Measurements from ENCODE around the gene FAM124B. TPM values are rescaled to one million over a fixed set of nuclear protein-coding genes. Genes with fewer than 3 reads are reported as not detected.

Gene FAM124B
- total RNA-seq, 1 donor from 2014 or later = not detected

- H3K27ac ChIP-seq = no peak overlapping the region
- no peaks in the 10 kb centered on the region for H3K36me3 Mint-ChIP-seq
- no peaks in the 10 kb centered on the region for H3K27me3 ChIP-seq
- H3K79me2 ChIP-seq (ENCODE audit: low read depth) = no peaks in the 10 kb centered on the region
- no peaks in the 10 kb centered on the region for H3K4me1 ChIP-seq
- no peak overlapping the region for H2AFZ ChIP-seq (replicated peaks)
- no peak for DNase-seq (ENCODE audit: low spot score)
- peaks cover 2% of the 10 kb centered on the region for H3K27me3 Mint-ChIP-seq (ENCODE audit: insufficient read depth, low read depth)
- no peaks in the 10 kb centered on the region for H3K9me3 ChIP-seq (ENCODE audit: low read depth)
- H3K4me3 ChIP-seq = no peak overlapping the region
- TF ChIP-seq EZH2phosphoT487 (IDR thresholded peaks at IDR 0.05) = no peak
- H3K4me3 Mint-ChIP-seq = no peak overlapping the region
- peaks cover 7% of the 10 kb centered on the region for H3K9me3 Mint-ChIP-seq
- no peak overlapping the region for H3K9ac ChIP-seq
- no peaks in the 10 kb centered on the region for H3K4me1 Mint-ChIP-seq
- peak overlapping the region; percentile 16 for H3K27ac Mint-ChIP-seq
- H3K36me3 ChIP-seq = no peaks in the 10 kb centered on the region
- H3F3A ChIP-seq (ENCODE audit: low read depth) = no peaks in the 10 kb centered on the region
- no peak overlapping the region for H3K4me2 ChIP-seq
- no peaks in the 10 kb centered on the region for H4K20me1 ChIP-seq (ENCODE audit: low read depth)
Observed at GRCh38 chr2:224395620-224396390, 6.1 kb downstream of the FAM124B start.

GRCh38 chr2:224393157-224393872 lies 8.6 kb downstream of the FAM124B start:
- no peak overlapping the region for H2AFZ ChIP-seq (replicated peaks)
- H3K9ac ChIP-seq = no peak overlapping the region
- H3K9me3 ChIP-seq (ENCODE audit: low read depth) = no peaks in the 10 kb centered on the region
- DNase-seq (ENCODE audit: low spot score) = no peak
- H3K4me3 ChIP-seq = no peak overlapping the region
- no peaks in the 10 kb centered on the region for H3K36me3 ChIP-seq
- H3K4me1 ChIP-seq = no peaks in the 10 kb centered on the region
- H3K27me3 Mint-ChIP-seq (ENCODE audit: insufficient read depth, low read depth) = peaks cover 6% of the 10 kb centered on the region
- H3K36me3 Mint-ChIP-seq = no peaks in the 10 kb centered on the region
- H3K79me2 ChIP-seq (ENCODE audit: low read depth) = no peaks in the 10 kb centered on the region
- no peak overlapping the region for H3K4me2 ChIP-seq
- H3K9me3 Mint-ChIP-seq = peaks cover 8% of the 10 kb centered on the region
- TF ChIP-seq EZH2 (IDR thresholded peaks at IDR 0.05) (no peak), CTCF (IDR thresholded peaks at IDR 0.05) (no peak), EZH2phosphoT487 (IDR thresholded peaks at IDR 0.05) (no peak)
- H3K4me1 Mint-ChIP-seq = peaks cover 5% of the 10 kb centered on the region
- no peaks in the 10 kb centered on the region for H3F3A ChIP-seq (ENCODE audit: low read depth)
- no peaks in the 10 kb centered on the region for H4K20me1 ChIP-seq (ENCODE audit: low read depth)
- no peaks in the 10 kb centered on the region for H3K27me3 ChIP-seq
- H3K4me3 Mint-ChIP-seq = no peak overlapping the region
- H3K27ac Mint-ChIP-seq = no peak overlapping the region
- H3K27ac ChIP-seq = no peak overlapping the region

GRCh38 chr2:224392545-224392944 lies 9.4 kb downstream of the FAM124B start:
- Histone ChIP-seq H2AFZ (replicated peaks) (no peak overlapping the region), H3K4me1 (no peaks in the 10 kb centered on the region), H3K9me3 (ENCODE audit: low read depth) (no peaks in the 10 kb centered on the region), H3K36me3 (no peaks in the 10 kb centered on the region), H3K4me2 (no peak overlapping the region), H4K20me1 (ENCODE audit: low read depth) (no peaks in the 10 kb centered on the region), H3K27me3 (no peaks in the 10 kb centered on the region), H3K27ac (no peak overlapping the region), H3K4me3 (no peak overlapping the region), H3K9ac (no peak overlapping the region), H3K79me2 (ENCODE audit: low read depth) (no peaks in the 10 kb centered on the region), H3F3A (ENCODE audit: low read depth) (no peaks in the 10 kb centered on the region)
- Mint-ChIP-seq H3K27me3 (ENCODE audit: insufficient read depth, low read depth) (peaks cover 6% of the 10 kb centered on the region), H3K4me1 (peaks cover 5% of the 10 kb centered on the region), H3K36me3 (no peaks in the 10 kb centered on the region), H3K9me3 (peaks cover 8% of the 10 kb centered on the region), H3K27ac (no peak overlapping the region), H3K4me3 (no peak overlapping the region)
- no peak for DNase-seq (ENCODE audit: low spot score)
- TF ChIP-seq EZH2 (IDR thresholded peaks at IDR 0.05) (no peak), EZH2phosphoT487 (IDR thresholded peaks at IDR 0.05) (no peak)

- Mint-ChIP-seq H3K27ac (peak overlapping the region; percentile 23), H3K27me3 (ENCODE audit: insufficient read depth, low read depth) (peaks cover 5% of the 10 kb centered on the region), H3K4me1 (peaks cover 5% of the 10 kb centered on the region), H3K36me3 (no peaks in the 10 kb centered on the region), H3K4me3 (no peak overlapping the region), H3K9me3 (peaks cover 2% of the 10 kb centered on the region)
- Histone ChIP-seq H3F3A (ENCODE audit: low read depth) (no peaks in the 10 kb centered on the region), H4K20me1 (ENCODE audit: low read depth) (no peaks in the 10 kb centered on the region), H3K27ac (no peak overlapping the region), H3K79me2 (ENCODE audit: low read depth) (no peaks in the 10 kb centered on the region), H3K9ac (no peak overlapping the region), H3K4me3 (no peak overlapping the region), H3K36me3 (no peaks in the 10 kb centered on the region), H3K4me1 (no peaks in the 10 kb centered on the region), H3K4me2 (no peak overlapping the region), H3K9me3 (ENCODE audit: low read depth) (no peaks in the 10 kb centered on the region), H3K27me3 (no peaks in the 10 kb centered on the region), H2AFZ (replicated peaks) (no peak overlapping the region)
- no peak for DNase-seq (ENCODE audit: low spot score)
- no peak for TF ChIP-seq CTCF (IDR thresholded peaks at IDR 0.05)
- TF ChIP-seq EZH2phosphoT487 (IDR thresholded peaks at IDR 0.05) = no peak
- TF ChIP-seq EZH2 (IDR thresholded peaks at IDR 0.05) = no peak
Observed at GRCh38 chr2:224389317-224389716, 12.6 kb downstream of the FAM124B start.
